Islet precursor cell (in vitro differentiated cells): ENCODE results near the gene P3H2.

Source experiments
- DNase-seq: peaks from one replicate; pipeline ENCODE4 v3.0.0-alpha.2; 2018

The P3H2 gene

DNA sequence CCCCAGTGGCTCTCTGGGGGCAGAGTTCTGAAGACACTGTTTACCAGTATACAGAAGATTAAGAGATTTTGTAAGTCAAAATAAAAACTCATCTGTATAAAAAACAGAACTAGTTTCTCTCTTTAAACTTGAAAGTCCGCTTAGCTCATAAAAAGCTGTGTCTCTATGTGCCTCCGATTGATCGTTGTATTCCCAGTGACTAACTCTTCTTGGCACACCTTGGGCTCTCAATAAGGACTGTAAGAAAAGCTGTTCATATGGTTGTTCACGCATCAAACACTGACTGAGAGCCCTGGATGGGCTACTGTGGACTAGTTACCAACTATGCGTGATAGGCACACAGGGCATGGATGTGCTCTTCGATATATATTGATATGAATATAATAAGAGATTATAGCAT is 107.9 kb downstream of the P3H2 start:
- DNase-seq = no peak

DNA sequence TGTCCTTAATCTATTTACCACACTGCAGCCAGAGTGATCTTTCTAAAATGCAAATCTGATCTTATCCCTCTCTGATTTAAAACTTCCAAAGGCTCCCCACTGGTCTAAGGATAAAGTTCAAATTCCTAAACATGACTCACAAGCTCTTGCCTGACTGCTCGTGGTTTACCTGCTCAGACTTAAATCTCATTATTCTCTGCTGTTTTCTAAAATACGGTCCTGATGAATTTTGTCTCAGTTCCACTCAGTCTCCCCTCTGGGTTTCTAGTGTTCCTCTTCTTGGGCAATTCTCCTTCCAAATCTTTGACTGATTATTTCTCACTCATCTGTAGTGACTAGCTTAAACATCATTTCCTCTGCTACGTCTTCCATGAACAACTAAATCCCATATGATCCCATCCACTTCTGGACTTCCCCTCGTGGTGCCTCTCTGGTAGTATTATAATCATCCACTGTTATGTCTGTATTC is 108.3 kb downstream of the P3H2 start:
- DNase-seq = no peak

DNA sequence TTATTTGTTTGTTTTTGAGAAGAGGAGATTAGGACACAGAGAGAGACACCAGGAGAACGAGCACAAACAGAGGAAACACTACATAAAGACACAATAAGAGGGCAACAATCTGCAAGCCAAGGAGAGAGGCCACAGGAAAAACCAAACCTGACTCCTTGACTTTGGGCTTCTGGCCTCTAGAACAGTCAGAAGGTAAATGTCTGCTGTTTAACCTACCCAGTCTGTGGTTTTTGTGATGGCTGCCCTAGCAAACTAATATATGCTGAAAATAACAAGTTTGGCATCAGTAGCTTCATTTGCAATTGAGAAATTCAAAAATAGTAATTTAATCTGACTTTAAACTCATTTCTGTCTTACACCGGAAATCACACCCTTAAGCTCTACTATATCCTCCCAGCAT is 110.2 kb downstream of the P3H2 start:
- no peak for DNase-seq

DNA sequence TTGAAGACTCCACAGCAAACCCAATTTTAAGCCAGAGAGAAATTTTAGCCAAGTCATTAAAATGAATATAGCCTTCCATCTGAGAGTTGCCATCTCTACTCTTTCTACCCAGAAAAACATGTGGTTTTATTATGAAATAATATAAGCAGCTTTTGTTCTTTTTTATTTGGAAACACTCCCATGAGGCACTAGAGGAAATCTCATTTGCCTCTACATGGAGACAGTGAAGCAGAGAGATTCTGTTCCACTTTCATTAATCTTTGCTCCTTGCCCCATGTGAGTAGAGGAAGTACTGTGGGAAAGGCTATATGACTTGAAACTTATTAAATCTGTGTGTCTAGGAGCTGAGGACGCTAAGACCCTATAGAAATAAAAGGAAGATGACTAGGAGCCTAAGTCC is 111.1 kb downstream of the P3H2 start:
- no peak for DNase-seq

DNA sequence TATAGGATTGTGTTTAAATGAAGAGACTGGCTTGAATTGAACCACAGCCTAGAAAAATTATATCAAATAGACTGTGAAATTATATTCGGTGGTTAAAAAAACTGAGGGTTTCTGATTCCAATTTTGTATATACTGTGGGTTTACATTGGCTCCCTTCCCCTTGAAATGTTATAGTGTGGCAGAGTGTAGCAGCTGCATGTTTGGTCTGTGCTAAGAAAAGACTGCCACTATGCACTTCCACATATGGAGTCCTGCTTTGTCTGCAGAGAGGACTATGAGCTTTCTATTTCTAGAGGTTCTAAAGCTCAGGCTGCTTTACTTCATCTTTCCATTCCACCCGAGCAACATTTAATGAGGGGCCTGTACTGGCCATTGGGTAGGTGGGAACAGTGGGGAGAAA is 112.3 kb downstream of the P3H2 start:
- no peak for DNase-seq

DNA sequence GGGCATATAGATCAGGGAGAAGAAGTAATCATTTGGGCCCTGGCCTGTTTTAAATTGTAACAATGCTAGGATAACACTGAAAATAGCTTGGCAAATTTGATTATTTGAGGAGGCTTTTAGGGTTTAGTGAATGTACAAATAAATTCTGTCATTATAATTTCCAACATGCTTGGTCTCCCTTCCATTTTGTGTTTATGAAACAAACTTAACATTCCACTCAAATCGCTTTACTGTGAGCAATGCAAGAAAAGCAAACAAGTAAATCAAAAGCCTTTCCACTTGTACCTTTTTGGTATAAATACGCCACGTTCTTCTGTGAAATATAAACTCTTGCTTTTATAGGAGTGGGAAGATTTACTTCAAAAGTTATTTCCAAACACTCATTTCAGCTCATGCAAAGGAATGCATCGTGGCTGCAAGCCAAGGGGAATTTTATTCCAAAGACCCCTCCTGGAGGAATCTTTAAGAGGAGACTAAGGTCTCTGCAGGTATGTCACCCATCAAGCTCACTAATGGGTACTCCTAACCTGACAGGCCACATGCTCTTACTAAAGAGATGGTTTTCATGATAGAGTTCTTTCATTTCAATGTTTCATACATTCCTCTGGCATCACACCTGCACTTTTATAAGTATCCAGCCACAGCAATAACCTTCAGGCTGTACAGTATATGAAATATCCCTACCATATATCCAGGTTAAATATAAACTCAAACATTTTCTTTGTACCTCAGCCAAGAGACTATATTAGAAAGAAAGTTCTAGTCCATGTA is 115.2 kb downstream of the P3H2 start:
- DNase-seq = no peak

DNA sequence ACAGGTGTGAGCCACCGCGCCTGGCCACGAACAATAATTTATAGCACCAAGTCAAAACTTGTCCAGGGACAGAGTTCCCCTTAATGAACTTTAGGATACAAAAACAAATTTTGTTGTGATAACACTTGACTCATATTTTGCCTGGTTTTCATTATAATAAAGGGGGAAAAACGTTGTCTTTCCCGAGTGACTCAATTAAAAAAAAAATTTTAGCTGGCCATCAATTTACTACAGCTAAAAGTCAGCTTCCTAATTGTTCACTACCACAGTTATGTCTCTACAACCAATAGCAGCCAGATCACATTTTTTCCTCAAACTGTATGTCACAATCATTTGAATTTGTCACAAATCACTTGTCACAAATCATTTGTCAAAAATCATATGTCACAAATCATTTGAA is 116.0 kb downstream of the P3H2 start:
- no peak for DNase-seq

DNA sequence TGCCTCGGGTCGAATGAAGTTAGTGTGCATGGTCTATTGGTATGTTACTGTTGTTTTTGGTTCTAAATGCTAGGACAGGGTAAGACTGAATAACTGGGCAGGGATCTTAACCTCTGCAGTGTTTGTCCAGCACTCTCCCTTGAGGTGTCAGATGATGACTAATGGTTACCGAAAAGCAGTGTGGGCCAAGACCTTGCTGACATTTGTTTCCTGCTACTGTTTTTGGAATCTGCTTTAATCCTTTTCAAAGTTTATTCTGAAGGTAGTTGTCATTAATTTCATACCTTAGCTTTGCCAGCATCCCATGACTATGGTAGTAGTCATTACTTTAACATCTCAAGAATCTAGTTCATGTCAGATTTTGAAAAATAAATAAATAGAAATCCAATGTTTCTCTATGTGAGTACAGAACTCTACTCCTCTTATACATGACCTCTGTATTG is 117.0 kb downstream of the P3H2 start:
- DNase-seq = no peak

DNA sequence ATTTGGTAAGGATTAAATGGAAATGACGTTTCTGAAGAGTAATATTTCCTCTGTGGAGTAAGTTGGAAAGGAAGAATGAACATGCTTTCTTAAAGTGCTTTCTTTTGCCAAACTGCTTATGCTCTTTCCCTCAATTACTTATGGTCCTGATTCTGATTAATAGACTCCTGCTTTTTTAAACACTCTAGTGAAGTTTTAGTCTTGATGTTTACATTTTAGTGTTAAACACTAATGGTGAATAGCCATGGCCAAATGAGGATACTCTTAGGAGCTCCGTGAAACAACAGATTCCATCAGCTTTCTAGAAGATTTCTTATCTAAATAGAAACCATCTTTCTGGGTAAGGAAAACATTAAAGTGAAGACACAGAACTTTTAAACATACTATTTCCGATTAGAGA is 117.6 kb downstream of the P3H2 start:
- no peak for DNase-seq

DNA sequence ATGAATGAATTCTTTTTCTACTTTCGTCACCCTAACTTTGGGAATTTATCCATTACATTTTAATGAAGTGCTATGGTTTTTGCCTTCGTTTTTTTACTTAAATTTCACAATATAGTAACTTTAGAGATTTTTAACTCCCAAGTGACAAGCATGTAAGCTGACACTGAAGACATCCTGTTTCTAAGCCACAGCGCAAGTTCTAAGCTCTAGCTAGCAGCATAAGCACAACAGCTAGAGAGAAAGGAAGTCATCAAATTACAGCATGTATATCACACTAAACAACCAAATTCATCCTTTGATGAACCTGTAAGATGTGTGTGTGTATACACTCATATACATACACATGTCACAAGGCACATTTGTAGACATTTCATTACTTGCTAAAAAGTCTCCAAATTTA is 119.3 kb downstream of the P3H2 start:
- no peak for DNase-seq

DNA sequence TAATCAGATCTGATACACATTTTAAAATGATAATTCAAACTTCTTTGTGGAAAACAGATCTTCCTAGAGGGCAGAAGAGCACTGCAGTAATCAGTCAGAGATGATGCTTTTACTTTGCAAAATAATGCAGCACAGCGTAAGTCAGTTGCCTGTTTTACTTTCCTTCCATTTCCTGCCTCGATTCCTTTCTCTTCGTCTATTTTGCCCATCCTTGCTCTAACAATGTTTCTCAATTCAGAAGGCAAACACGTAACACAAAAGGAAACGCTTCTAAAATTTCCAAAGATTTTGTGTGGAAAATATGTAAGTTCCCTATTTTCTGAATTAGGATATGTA is 119.9 kb downstream of the P3H2 start:
- no peak for DNase-seq

DNA sequence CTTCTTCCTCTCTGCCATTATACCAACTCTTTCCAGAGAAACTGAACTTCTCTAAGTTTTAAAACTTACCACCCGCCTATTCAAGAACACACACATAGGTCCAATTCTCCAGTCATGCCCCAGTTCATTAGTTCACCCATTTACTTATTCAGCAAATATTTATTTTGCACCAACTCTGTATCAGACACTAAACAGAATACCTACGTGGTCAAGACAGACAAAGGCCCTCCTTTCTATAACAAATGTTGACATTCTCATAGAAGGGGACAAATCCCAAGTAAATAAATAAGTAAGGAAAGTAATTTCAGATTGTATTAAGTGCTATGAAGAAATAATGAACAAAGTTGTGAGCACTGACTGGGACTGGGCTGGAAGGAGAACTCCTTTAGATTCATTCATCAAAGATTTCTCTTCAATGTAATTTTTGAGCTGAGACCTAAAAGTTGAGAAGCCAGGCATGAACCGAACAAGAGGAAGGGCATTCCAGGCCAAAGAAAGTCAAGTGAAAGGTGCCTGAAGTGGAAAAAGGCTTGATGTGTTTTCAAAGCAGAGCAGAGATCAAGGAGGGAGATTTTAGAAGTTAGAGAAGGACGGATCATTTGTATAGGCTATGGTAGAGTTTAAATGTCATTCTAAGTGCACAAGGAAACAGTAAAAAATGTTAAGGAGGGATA is 120.4 kb downstream of the P3H2 start:
- no peak for DNase-seq

DNA sequence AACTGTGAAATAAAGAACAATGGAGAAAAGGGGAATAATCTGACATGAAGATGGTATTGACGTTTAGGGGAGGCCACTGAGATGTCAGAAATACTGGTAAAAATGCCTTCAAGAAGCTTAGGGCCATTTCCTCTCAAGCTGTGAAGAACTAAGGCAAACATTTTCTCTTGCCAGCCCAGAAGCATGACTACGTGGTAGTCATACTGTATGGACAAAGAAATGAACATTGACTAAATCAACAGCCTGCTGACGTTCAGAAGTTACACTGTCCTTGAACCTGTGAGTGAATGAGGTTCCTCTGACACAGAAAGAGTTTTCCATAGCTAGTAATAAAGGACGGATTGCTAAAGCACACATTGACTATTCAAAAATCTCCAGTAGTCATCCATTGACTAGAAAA is 121.0 kb downstream of the P3H2 start:
- no peak for DNase-seq

DNA sequence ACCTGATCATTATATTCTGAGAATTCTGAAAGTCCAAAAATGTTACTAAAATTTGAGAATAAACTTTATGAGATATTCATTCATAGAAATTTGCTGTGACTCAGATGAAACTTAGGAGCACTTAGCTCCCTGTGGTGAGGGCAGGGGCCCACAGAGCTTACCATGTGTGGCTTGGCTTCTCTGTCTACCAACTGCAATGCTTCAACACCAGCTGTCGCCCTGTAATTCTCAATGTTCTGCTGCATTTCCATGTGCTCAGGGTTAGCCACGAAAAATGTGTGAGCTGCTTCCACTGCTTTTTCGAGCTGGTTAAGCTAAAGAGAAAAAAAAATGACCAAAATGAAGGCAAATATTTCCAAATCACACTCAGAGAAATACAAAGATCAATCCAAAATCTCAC is 125.6 kb downstream of the P3H2 start:
- no peak for DNase-seq

DNA sequence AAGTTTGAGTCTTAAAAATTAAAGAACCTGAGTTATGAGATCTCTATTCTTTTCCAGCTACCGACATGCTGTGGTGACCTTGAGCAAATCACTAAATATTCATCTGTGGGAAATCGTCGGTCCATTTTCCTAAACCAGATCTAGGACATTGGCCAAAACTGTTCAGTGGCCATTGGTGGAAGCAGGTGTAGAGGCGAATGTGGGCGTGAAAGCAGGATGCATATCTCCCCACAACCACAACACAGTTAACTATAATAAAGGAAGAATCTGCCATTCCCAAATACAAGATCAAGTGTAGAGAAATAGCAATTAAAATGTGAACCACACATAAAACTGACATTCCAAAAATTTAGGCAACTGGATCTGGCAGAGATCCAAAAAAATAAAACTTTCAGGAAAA is 129.9 kb downstream of the P3H2 start:
- no peak for DNase-seq

DNA sequence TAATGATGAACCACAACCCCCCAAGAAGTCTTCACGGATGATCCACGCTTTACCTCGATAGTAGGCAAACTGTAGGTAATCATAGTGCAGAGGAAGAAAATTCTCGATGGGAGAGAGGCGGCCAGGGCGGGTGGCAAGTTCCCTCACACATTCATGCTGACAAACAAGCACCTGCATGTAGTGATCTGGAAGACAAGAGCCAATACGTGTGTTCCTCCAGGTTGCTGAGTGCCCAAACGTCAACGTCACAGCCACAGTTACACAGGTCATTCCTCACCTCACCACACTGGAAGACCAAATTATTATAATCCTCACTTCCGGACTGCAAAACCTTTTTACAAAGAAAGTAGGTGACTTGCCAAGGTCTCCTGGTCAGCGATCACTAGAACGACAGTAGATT is 131.8 kb downstream of the P3H2 start:
- DNase-seq = no peak

DNA sequence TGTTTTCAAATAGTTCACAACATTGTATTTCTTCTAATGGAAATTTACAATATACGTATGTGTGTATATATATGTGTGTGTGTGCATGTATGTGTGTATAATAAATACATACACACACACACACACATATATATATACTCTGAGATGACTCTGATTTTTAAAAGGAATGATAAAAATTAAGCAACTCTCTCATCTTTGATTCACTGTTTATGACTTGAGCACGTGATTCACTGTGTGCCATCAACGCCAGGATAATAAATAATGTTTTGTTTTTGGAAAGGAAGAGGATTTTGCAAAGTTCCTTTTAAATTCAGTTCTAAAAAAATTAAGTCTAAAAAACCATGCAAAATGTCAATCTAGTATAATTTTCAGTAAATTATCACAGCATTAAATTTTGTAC is 132.4 kb downstream of the P3H2 start:
- DNase-seq = no peak

DNA sequence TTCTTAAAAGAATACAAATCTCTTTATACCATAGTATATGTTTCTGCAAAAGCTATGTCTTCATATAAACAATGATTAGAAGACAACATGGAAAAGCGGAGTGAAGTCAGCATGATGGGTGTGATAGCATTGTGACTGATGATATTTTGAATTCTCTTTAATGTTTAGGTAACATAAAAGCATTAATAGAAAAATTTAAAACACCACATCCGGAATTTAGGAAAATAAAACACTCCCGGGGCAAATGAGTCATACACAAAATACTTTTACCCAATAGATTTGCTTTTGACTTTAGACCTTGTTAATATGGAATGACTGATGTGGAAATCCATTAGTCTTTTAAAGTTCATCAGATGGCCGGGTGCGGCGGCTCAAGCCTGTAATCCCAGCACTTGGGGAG is 134.7 kb downstream of the P3H2 start:
- no peak for DNase-seq

DNA sequence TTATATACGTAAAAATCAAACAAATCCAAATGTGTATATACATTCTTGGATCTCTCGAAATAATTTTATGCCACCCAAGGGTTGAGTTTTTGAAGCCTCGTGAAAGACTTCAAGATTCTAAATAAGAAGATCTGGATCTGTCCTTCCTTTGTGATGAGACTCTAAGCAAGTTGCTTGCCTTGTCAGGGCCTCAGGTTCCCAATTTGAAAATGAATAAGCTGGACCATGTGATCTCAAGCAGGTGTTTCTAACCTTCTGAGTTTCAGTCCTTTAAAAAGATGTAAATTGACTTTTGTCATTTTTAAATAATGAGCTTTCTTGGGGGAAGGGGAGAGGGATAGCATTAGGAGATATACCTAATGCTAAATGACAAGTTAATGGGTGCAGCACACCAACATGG is 137.1 kb downstream of the P3H2 start:
- no peak for DNase-seq

DNA sequence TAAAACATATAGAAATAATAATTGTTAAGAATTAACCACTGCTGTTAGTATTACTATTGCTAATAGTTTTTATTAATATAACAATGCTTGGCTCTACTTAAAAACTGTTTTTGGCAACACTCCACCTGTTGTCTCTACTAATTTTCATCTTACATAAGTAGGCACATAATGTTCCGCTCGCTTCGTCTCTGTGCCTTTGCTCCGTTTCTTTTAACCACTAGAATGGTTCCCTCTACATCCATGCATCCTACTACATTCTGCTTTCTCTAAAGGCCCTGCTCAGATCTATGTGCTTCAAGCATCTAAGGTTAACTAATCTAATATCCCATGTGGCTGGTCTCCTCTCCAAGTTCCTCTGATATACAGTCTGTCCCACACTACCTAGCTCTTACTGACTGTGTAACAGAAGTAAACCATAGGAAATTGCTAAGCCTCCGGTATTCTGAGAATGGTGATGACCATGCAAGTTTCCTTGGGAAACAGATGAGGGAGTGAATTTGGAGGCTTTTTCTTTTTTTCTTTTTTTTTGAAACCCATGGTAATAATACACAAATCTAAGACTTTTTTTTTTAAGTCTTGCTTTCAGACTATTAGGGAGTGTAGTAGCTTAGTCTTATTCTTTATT is 138.3 kb downstream of the P3H2 start:
- DNase-seq = no peak

DNA sequence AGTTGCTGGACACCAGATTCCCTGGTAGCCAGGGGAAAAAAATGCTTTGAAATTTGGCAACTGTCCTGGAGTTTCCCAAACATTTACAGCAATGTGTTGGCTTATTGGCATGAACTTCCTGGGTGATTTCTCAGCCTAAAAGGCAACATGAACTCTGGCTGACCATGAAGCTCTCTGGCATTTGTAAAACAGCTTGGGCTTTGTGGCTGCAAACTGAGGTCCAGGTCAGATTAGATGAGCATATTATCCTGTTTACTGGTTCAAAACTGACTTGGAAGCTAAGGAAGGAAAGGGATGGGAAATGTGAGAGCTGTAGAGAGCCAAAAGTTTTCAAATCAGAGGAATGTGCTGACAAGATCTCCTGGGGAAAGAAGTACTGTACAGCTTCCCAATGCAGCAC is 139.0 kb downstream of the P3H2 start:
- no peak for DNase-seq

DNA sequence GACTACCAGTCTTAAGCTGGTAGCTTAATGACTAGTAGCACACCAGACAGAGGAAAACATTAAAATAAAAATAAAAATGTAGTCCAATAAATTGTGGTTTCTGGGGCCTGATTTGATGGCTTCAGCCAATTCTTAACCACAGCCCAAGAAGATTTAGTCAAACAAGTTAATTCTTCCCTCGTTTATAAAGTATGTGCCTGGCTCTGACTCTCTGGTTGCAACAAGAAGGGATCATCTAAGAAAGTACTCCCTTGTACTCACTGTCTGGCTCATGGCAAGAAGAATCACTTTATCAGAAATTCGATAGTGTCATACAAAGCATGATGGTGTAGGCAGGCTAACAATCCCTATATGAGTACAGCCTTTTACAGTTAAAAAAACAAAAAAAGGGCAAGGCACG is 141.9 kb downstream of the P3H2 start:
- DNase-seq = no peak

DNA sequence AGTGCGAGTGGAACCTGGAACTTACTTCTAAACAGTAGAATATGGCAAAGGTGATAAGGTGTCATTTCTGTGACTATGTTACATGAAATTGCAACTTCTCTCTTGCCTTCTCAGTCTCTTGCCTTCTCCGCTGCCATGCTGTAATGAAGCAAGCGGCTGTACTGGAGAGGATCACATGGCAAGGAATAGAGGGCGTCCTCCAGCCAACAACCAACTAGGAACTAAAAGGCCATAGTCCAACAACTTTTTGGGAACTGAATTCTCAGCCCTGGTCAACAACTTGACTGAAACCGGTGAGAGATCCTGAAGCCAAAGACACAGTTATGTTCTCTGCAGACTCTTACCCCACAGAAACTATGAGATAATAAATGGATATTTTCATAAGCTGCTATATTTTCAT is 143.5 kb downstream of the P3H2 start:
- no peak for DNase-seq

DNA sequence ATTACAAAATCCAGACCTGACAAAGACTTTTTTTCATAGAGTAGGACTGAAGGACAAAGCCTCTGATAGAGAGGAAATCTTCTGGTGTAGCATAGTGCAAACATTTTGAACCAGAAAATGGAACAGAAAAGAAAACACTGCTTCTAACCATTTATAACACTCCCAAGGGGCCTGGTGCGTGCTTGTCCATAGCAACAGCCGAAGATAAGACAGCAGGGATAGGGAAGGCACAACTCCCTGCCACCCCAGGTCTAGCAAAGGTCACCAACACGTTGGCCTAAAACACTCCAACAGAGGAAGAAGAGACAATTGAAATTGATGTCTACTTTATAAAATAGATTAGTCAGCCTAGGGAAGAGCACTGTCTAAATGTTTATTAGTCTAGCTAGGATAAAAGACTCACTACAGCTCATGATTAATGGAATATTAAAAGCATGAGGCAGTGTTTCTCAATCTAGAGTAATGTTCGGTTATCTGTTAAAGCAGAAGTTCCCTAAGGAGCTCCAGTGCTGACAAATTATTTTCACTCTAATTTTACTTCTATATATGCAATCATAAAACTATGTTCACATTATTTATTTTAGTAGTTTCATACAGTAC is 145.2 kb downstream of the P3H2 start:
- DNase-seq = no peak
